CD4-positive, alpha-beta T cell treated with Interferon gamma for 1 hour (primary cell): Measurements from ENCODE around the gene RNU6-7.

ENCODE experiments used
- DNase-seq: peaks from one replicate; pipeline ENCODE4 v3.0.0-alpha.2; 2020

Gene RNU6-7

GRCh38 chr14:32201816-32202490 is at the start of gene RNU6-7:
TSS of gene RNU6-7 (plus strand) at chr14:32202045.
- DNase-seq, result peak; percentile 25

- DNase-seq, result no peak
Observed at GRCh38 chr14:32166029-32166428, 35.8 kb upstream of the RNU6-7 start.

- DNase-seq, result no peak
Observed at GRCh38 chr14:32166924-32167323, 34.9 kb upstream of the RNU6-7 start.

GRCh38 chr14:32167907-32168306 is 33.9 kb upstream of the RNU6-7 start:
- no peak for DNase-seq

- DNase-seq, result no peak
Observed at GRCh38 chr14:32169191-32169590, 32.7 kb upstream of the RNU6-7 start.

GRCh38 chr14:32171469-32171868 is 30.4 kb upstream of the RNU6-7 start:
- no peak for DNase-seq

- no peak for DNase-seq
Observed at GRCh38 chr14:32183151-32184058, 18.4 kb upstream of the RNU6-7 start.

- no peak for DNase-seq
Observed at GRCh38 chr14:32185097-32185496, 16.7 kb upstream of the RNU6-7 start.

GRCh38 chr14:32186248-32186647 is 15.6 kb upstream of the RNU6-7 start:
- no peak for DNase-seq

GRCh38 chr14:32189811-32190210 is 12.0 kb upstream of the RNU6-7 start:
- DNase-seq, result no peak

GRCh38 chr14:32190673-32191072 is 11.2 kb upstream of the RNU6-7 start:
- no peak for DNase-seq

GRCh38 chr14:32192712-32193373 is 9.0 kb upstream of the RNU6-7 start:
- no peak for DNase-seq

GRCh38 chr14:32193532-32193931 is 8.3 kb upstream of the RNU6-7 start:
- DNase-seq, result no peak

- no peak for DNase-seq
Observed at GRCh38 chr14:32195636-32196035, 6.2 kb upstream of the RNU6-7 start.

GRCh38 chr14:32197919-32198318 is 3.9 kb upstream of the RNU6-7 start:
- no peak for DNase-seq

- DNase-seq, result no peak
Observed at GRCh38 chr14:32200368-32201192, 1.3 kb upstream of the RNU6-7 start.

GRCh38 chr14:32201193-32201815 is 541 bp upstream of the RNU6-7 start:
- peak; percentile 83 for DNase-seq

GRCh38 chr14:32202491-32202997 is 699 bp downstream of the RNU6-7 start:
- DNase-seq, result no peak

- peak; percentile 87 for DNase-seq
Observed at GRCh38 chr14:32202998-32203882, 1.4 kb downstream of the RNU6-7 start, which contains the start of gene RNU6-8. TSS of gene RNU6-8 (minus strand) at chr14:32203269.

GRCh38 chr14:32203928-32204357 is 2.1 kb downstream of the RNU6-7 start:
- no peak for DNase-seq

GRCh38 chr14:32205554-32205953 is 3.7 kb downstream of the RNU6-7 start:
- DNase-seq, result no peak
